ENCODE results near the gene SLCO3A1. TPM values are rescaled to one million over a fixed set of nuclear protein-coding genes. Genes with fewer than 3 reads are reported as not detected.

The SLCO3A1 gene
- total RNA-seq, 1 experiment from 2014 or later, result 37.8 TPM

DNA sequence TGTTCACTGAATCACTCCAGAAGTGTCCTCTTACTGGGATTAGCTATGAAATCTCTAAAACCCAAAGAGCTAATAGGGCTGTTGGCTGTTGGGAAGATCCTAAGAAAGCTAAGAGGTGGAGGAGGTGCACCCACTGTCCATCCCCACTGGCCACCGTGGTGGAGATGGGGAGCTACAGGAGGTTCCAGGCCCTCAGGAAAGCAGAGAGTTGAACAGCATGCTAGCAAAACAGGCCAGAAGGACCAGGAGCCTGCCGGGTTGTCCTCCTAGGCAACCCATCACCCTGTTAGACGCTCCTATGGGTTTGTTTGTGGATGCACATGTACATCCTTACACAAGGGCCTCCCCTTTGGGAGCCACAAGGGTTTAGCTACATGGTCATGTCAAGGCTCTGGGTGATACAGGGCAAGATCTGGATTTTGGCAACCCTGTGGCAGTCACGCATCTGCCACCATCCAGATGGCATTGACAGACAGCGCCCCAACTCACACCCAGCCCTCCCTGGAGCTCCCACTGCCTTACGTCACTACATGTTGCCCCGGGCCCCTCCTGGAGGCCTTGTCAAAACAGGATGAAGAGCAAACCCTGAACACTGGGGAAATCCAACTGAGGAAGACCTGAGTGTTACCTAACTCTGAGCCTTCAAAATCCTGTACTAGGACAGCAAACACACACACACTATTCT is 208.1 kb downstream of the SLCO3A1 start:
- no peak overlapping the region for H3K4me3 ChIP-seq

DNA sequence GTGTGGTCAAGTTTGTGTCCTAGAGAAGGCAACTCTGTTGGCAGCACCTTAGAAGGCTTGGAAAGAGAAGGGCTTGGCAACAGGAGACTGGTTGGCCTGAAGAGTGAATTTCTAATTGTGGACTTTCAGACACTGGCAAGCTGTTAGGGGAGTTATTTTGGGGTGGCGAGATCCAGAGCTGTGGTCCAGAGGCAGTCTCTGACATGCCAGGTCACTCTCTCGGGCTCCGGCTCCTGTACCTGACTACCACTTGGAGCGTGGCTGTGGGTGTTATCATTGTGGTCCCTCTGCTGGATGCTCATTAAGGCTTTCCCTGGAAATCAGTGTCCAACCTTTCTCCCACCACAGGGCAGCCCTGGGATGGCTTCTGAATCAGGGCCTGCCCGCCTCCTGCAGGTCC is 209.0 kb downstream of the SLCO3A1 start:
- Histone ChIP-seq H3K27me3 (ENCODE audit: insufficient read depth, low read depth) (no peaks in the 10 kb centered on the region), H3K9me3 (ENCODE audit: insufficient read depth, low read depth) (no peaks in the 10 kb centered on the region), H3K79me2 (ENCODE audit: low read depth) (no peaks in the 10 kb centered on the region; the same call in none of the 2 replicates), H3K36me3 (ENCODE audit: low read depth) (no peaks in the 10 kb centered on the region), H3K4me1 (replicated peaks; ENCODE audit: insufficient read depth) (no peaks in the 10 kb centered on the region), H3F3A (ENCODE audit: insufficient read depth, low read depth) (no peaks in the 10 kb centered on the region), H3K9me2 (ENCODE audit: insufficient read depth) (no peaks in the 10 kb centered on the region), H2AFZ (no peak overlapping the region), H3K4me3 (no peak overlapping the region), H3K27ac (no peak overlapping the region), H4K20me1 (ENCODE audit: insufficient read depth) (no peaks in the 10 kb centered on the region), H3K4me2 (no peak overlapping the region)
- ChIA-PET POLR2A (ENCODE audit: unreplicated experiment) (no interaction called here), CTCF (no interaction called here)
- DNase-seq, result no peak
- BruUV-seq (replicated peaks), result no TSS peak
- no peak for TF ChIP-seq EZH2 (IDR thresholded peaks at IDR 0.05; ENCODE audit: low read depth)
- TF ChIP-seq, protein P1, sequence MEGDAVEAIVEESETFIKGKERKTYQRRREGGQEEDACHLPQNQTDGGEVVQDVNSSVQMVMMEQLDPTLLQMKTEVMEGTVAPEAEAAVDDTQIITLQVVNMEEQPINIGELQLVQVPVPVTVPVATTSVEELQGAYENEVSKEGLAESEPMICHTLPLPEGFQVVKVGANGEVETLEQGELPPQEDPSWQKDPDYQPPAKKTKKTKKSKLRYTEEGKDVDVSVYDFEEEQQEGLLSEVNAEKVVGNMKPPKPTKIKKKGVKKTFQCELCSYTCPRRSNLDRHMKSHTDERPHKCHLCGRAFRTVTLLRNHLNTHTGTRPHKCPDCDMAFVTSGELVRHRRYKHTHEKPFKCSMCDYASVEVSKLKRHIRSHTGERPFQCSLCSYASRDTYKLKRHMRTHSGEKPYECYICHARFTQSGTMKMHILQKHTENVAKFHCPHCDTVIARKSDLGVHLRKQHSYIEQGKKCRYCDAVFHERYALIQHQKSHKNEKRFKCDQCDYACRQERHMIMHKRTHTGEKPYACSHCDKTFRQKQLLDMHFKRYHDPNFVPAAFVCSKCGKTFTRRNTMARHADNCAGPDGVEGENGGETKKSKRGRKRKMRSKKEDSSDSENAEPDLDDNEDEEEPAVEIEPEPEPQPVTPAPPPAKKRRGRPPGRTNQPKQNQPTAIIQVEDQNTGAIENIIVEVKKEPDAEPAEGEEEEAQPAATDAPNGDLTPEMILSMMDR (conservative IDR thresholded peaks at IDR 0.05), result no peak
- intact Hi-C loops (cut with micrococcal nuclease; ENCODE audit: unreplicated experiment), result no loop called here

More for the DNA sequence above, 208.1 kb downstream of the SLCO3A1 start:
- Histone ChIP-seq H2AFZ (no peak overlapping the region), H3K4me1 (replicated peaks; ENCODE audit: insufficient read depth) (no peaks in the 10 kb centered on the region), H3K9me2 (ENCODE audit: insufficient read depth) (no peaks in the 10 kb centered on the region), H3K27ac (no peak overlapping the region), H3K4me2 (no peak overlapping the region), H3K27me3 (ENCODE audit: insufficient read depth, low read depth) (no peaks in the 10 kb centered on the region), H3K36me3 (ENCODE audit: low read depth) (no peaks in the 10 kb centered on the region), H3K79me2 (ENCODE audit: low read depth) (no peaks in the 10 kb centered on the region; the same call in none of the 2 replicates), H4K20me1 (ENCODE audit: insufficient read depth) (no peaks in the 10 kb centered on the region), H3K9me3 (ENCODE audit: insufficient read depth, low read depth) (no peaks in the 10 kb centered on the region), H3F3A (ENCODE audit: insufficient read depth, low read depth) (no peaks in the 10 kb centered on the region)
- TF ChIP-seq, protein P1 (conservative IDR thresholded peaks at IDR 0.05), result no peak
- no peak for TF ChIP-seq EZH2 (IDR thresholded peaks at IDR 0.05; ENCODE audit: low read depth)
- POLR2A ChIA-PET (ENCODE audit: unreplicated experiment), result no interaction called here
- intact Hi-C loops (cut with micrococcal nuclease; ENCODE audit: unreplicated experiment), result no loop called here
- no peak for DNase-seq
- CTCF ChIA-PET, result no interaction called here
- BruUV-seq (replicated peaks), result no TSS peak

- H3K9me3 ChIP-seq (ENCODE audit: insufficient read depth, low read depth), result no peaks in the 10 kb centered on the region
- peak overlapping the region; percentile 18; the same call in 1 of the 2 replicates for H3K27ac ChIP-seq
- ChIA-PET CTCF (no interaction called here), POLR2A (ENCODE audit: unreplicated experiment) (no interaction called here)
- H3K79me2 ChIP-seq (ENCODE audit: low read depth), result peaks cover 39% of the 10 kb centered on the region
- BruUV-seq (replicated peaks), result no TSS peak
- TF ChIP-seq EZH2 (IDR thresholded peaks at IDR 0.05; ENCODE audit: low read depth), result no peak
- TF ChIP-seq, protein P1 (conservative IDR thresholded peaks at IDR 0.05), result no peak
- no peaks in the 10 kb centered on the region for H4K20me1 ChIP-seq (ENCODE audit: insufficient read depth)
- H3K36me3 ChIP-seq (ENCODE audit: low read depth), result no peaks in the 10 kb centered on the region
- no peaks in the 10 kb centered on the region for H3K27me3 ChIP-seq (ENCODE audit: insufficient read depth, low read depth)
- peaks cover 31% of the 10 kb centered on the region for H3K4me1 ChIP-seq (replicated peaks; ENCODE audit: insufficient read depth)
- intact Hi-C loops (cut with micrococcal nuclease; ENCODE audit: unreplicated experiment), result no loop called here
- no peaks in the 10 kb centered on the region for H3K9me2 ChIP-seq (ENCODE audit: insufficient read depth)
- H3F3A ChIP-seq (ENCODE audit: insufficient read depth, low read depth), result peaks cover 11% of the 10 kb centered on the region
- H2AFZ ChIP-seq, result no peak overlapping the region
- DNase-seq, result no peak
- H3K4me2 ChIP-seq, result no peak overlapping the region
- no peak overlapping the region for H3K4me3 ChIP-seq
Observed at GRCh38 chr15:92068121-92068520, 214.6 kb downstream of the SLCO3A1 start.

Data from PC-9 (cell line).